Stimulated activated CD4-positive, alpha-beta T cell treated with anti-CD3 and anti-CD28 coated beads, Interleukin-4, amount 100 ng/mL, for 48 hours (primary cell): ENCODE measurements around the gene PAPOLA.

ENCODE experiments used
- DNase-seq, 2 donors: peaks; one replicate each; pipeline ENCODE4 v3.0.0-alpha.2; 2020; ENCODE audit warnings: low read depth in 2 of 2

The PAPOLA gene

DNA sequence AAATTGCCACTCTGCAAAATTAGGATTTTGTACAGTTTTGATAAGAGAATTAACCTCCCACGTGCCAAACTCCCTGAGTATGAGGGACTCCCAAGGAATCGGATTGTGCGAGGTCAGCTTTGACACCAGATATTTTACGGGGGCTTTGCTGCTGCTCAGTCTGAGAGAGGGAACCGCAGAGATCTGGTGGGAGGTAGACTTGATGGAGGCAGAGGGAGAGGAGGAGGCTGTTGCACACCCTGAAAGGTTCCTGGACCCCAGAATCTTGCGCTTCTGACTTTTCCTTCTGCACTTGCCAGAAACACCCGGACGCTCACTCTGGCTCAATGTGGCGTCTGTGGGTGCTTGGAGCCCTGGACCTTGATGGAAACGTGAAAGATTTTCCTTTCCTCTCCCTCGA lies 83.9 kb downstream of the PAPOLA start:
- no peak for DNase-seq

DNA sequence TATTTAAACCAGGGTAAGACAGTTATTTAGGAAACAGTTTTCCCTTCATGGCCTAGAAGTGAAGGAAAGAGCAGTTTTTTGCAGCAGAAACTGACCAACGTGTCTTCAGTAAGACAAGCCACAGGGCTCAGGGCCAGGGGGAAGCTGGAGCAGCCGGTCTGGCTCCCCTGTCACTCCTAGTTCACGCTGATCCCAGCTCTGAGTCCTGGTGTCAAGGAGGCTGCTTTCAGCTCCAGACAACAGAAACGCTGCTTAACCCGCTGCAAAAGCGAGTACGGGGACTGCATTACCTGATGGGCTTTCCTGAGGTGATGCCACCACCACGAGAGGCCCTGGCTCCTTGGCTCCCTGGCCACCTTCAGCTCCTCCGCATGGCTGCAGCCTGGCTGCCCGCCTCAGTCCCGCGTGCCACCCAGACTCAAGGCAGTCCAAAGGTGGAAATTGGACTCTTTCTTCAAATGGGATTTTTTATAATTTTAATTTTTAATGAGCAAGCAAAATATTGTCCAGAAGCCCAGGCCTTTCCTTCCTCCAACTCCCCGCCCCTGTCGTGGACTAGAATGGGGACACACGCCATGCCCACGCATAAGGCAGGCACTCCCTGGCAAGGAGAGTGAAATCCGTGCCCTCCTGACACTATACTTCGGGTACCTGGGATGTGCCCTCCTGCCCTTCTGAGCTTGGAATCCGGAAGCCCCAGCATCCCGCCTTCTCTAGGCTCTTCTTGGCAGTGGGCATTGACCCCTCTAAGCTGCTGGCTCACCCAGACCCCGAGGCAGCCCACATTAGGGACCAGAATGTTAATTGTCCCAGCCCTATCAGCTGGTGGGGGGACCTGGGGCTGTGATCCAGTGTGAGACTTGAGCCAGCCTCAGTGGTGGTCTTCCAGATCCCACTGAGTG lies 85.0 kb downstream of the PAPOLA start:
- no peak for DNase-seq

DNA sequence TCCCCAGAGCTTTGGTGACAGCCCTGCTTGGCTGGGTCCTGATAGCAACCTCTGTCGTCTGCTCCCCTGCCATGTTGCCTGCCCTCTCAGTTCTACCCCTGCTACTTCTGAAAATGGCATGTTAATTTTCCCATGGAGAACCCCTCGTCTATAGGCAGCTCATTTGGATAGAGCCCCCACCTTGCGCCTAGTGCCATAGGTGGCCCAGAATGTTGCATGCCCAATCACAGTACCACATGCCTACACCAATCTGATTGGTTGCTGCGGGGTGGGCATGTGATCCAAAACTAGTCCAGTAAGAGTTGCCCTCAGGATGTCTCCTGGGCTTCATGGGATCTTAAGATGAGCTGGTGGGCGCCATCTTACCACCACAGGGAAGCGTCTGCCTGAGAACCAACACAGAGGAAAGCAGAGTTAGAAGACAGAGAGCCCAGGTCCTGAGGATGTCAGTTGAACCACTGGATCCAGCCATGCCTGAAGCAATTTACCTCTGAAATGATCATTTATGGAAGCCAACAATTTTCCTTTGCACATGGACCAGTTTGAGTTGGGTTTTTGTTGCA lies 85.7 kb downstream of the PAPOLA start:
- no peak for DNase-seq

DNA sequence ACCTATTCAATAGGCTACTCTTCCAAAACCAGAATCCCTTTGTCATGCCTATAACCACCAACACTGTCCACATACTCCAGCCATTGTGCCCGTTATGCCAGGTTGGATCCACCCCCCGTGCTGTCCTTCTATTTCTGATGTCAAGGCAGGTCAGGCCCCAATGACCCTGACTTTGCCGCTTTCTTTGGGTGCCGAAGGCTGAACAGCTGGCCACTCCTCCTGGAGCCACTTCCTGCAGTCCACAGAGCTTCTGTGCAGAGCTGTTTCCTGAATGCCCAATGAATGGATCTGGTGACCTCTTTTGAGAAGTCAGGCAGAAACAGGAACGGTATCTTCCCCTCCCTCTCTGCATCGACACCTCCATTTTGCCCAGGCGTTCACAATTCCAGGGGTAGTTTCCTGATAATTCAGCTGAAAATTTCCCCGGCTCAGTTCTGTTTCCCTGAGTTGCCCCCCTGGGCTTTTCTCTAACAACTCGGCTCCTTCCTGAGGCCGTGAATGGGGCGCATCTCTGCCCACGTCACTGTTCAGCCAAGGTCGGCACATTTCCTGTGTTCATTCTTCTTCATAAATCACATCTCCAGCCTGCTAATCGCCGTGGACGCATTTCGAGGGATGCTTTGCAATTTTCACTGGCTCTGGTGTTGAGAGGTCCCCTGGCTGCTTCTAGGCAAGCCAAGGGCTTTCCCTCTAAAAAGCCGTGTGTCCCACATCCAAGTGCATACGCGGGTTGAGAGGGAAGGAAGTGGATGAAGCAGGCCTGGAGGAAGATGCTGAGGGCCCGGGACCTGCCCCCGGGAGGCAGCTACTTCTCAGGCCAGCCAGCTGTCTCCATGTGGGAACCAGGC lies 86.5 kb downstream of the PAPOLA start:
- DNase-seq: no peak

DNA sequence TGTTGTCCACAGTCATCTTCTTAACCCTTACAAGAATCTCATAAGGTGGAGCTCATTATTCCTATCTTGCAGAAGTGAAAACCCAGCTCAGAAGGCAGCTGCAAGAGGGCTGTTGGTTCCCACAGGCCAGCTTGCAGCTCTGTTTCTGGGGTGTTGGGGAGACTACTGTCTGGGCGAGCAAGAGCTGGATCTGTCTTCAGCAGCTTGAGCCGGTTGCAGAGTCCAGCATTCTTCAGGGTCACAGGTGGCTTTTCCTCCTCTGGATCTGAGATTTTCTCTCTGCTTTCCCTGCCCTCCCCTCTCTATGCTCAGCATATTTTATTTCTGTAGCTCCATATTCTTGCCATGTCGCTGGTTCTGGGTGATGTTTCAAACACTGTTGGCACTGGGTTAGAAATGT lies 87.4 kb downstream of the PAPOLA start:
- no peak for DNase-seq

DNA sequence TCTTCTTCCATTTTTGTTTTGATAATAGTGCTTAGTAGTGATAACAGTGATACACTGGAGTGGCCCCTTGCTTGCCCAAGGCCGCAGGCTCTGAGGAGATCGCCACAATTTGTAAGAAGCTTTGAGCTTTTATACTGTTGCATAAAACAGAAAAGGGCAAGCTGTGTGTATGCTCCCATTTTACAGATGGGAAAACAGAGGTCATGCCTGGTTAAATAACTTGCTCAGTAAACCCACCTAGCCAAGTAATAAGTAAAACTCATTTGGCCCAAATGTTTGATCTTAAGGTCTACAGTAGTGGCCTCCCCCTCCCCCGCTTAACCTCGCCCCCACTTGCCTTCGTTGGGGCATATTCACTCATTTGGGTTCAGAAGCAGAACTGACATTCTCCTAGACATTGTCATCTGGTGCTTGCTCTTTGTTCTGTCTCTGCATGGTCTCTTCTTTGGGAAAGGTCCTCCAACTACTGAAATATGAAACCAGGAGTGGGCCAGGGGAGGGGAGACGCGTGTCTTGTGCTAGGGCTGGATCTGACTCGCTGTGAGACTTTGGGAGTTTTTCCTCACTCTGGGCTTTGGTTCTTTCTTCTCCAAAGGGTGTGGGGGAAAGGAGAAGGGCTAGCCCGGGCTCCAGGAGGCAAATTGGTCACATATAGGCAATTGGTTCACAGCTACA lies 88.1 kb downstream of the PAPOLA start:
- DNase-seq: no peak

DNA sequence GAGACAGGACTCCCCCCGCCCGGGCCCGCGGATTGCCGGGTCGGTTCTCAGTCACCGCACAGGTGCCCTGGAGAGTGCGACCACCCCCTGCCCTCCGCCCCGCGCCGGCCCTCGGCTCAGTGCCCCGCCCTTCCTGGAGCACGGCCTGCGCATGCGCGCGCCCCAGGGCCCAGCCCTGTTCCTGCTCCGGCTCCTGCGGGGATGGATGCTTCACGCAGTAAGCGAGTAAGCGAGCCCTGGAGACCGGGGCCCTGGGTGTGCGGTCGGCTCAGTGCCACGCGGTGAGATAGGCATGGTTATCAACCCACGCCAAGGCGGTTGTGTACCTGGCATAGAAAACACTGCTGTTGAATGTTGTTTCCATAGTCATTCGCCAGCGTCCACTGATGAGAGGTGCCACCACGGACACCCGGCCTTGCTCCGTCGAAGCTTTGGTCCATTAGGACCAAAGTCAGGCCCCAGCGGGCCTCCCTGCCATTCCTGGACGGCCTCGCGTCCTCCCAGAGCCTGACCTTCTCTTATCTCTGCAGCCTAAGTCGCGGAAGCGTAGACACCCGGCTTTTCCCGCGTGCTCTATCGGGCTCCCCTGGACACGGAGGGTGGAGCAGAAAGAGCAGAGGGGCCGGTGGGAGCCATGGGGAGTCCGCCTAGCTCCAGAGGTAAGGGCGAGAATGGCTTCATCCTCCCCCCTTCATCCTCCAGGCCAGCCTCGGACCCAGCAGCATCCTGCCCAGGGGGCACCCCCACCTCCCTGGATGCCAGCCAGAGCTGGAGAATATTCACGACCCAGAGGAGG lies 90.6 kb downstream of the PAPOLA start:
- DNase-seq: peak; percentile 53 to 54

DNA sequence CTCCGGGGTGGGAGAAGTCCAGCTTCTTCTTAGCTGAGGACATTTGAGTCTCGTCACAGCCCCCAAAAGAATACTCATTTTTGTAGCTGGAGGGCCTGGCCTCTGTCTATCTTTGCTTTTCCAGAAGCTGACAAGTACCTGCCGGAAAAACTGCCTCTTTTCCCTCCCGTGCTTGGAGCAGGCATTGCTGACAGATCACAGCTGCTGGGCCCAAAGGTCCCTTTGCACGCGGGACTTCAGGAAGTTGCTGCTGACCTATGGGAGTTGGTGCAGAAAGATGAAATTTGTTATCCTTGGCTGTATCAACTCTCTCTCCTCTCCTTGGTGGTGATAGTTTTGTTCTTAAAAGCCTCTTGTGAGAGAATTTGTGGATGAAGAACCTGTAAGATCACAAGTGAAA lies 92.8 kb downstream of the PAPOLA start:
- no peak for DNase-seq

DNA sequence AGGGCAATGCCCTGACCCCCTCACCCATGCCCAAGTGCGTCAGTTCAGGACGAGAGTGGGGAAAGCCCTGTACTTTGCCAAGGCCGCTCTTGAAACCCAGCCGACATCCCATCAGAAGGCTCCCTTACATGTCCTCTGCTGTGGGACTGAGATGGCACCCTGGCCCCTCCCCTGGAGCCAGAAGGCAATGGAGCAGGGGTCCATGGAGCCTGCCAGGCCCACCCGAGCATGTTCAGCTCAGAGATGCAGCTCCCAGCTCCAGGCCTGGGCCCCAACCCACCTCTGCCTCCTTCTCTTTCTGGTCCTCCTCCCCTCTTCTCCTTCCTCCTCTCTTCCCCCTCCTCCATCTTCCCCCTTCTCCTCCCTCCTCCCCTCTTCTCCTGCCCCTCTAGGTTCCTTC lies 95.5 kb downstream of the PAPOLA start:
- no peak for DNase-seq

DNA sequence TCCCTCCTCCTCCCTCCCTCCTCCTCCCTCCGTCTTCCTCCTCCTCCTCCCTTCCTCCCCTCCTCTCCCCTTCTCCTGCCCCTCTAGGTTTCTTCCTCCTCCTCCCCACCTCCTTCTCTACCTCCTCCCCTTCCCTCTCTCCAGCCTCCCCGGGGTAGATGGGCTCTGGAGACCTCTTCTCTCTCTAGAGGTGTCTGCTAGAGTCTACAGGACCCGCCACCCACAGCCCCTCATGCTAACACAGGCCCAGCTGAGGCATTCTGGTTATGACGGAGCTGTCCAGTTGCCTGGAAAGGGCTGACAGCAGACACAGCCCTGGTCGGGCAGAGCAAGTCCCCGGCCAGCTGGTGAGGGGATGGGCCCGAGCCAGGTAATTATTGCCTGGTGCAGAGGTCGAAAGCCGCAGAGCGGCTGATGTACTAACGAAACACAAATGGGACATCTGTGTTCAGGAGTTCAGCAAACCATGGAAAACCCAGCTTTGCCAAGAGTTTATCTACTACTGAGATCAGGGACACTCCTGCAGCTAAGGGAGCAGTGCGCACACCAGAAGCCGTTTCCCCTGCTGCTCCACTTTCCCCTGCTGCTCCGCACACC lies 96.2 kb downstream of the PAPOLA start:
- DNase-seq: no peak

DNA sequence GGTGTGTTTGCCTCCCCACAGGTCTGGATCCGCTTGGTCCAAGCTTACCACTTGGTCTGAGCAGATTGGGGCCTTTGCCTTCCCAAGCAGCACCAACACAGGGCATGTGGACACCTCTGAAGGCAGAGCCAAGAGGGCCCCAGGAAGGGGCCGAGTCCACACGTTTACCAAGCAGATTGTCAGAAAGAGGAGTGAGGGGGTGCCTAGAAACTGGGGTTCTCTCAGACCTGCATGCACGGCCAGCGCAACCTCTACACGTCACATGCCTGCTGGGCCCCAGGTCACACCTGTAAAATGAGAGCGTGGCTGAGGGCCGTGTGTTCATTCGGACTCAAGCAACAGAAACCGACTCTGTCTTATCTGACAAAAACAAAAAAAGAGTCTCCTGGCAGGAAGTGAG lies 96.9 kb downstream of the PAPOLA start:
- no peak for DNase-seq

DNA sequence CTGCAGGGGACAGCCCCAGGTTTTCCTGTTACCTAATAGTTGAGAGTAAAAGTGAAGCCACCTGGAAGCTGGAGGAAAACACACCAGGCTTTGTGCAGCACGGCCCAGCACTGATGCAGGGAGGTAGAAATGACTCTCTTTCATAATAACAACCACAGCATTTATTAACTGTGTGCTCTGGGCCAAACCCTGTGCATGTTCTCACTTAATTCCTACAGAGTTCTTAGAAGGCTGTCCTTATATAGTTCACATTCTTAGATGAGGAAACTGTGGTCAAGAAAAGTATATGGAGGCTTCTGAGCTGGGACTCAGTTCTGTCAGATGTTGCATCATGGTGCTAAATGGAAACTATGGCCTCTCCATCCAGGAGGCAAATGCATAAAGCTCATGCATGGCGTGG lies 100.0 kb downstream of the PAPOLA start:
- no peak for DNase-seq

DNA sequence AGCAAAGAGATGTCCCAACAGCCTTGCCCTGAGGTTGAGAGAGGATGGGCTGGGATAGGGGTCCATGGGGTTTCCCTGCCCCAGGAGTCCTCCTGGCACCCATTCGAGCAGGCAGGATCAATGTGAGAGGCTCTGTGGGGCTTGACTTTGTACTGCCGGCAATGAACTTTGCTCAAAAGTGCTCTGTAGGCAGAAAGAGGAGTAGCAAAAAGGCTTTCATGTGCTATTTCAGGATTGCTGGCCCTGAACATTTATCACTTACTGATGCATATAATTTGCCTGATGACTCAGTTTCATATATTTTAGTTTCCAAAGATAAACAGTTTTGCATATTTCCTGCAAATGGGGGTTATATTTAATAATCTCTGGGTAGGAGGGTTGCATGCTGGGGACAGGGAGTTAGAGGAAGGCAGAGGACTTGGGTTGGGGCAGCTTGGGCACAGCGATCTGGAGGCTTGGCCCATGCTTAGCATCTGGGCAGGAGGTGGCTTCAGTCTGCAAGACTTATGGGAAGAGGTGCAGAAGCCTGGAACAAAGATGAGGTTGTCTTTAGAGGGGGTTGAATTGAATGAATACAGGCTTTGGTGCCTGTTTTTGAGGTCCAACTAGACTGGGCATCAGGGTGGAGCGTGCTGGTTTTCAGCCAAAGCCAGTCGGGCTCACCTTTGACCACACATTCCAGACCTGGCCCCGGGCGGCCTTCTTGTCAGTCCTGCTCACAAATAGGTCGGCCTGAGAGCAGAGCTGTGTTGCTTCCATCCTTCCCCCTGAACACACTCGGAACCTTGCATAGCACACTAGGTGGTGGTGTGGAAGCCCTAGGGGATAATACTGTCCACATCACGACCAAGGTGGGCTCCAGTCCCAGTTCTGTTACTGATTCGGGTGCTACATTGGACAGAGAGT lies 101.4 kb downstream of the PAPOLA start:
- DNase-seq: no peak

DNA sequence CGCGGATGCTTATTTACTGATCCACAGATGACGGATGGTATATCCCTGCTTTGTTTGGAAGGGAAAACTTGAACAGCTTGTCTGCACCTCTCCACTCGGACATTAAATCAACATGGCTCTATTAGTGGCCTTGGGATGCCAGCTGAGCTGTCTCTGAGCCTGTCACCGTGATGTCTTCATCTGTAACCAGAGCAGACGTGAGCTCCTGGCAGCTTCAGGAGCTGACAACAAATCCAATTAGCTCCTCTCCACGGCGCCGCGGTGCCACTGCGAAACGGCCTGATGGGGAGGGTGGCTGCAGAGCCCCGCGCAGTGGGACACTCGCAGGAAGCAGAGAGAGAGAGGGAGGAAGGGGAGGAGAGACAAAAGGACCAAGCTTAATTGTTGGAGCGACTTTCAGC lies 112.3 kb downstream of the PAPOLA start:
- no peak for DNase-seq

DNA sequence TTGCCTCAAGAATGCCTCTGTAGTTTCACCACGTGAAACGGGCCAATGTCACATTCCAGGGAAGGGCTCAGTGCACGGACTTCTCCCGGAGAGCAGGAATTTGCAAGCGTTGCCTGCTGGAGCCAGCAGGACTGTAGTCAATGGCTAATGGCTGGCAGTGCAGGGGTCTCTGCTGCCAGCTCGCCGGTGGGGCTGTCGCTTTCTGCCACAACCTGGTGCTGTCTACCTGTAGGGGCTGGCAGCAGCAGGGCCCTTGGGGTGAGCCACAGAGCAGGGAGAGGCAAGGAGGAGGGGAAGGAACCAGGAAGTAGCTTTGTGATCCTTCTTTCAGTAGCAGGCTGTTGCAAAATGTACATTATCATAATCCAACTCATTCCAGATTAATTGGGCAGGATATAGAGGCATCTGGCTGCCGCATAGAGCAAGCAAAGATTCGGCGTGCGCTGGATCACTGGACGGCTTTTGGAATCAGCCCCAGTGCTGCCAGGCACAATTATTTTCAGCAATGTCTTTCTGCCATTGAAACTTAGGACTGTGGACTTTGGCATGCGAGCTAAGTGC lies 114.1 kb downstream of the PAPOLA start:
- no peak for DNase-seq
